HuH-7.5 (cell line): Measurements from ENCODE around the gene SMIM24.
"Not testable (repeated sequence)": the region's sequence is repeated elsewhere in the genome, so short reads cannot be mapped to it uniquely, and the experiment has no call there.

Experiments
- DNase-seq: peaks from one replicate; pipeline ENCODE4 v3.0.0; 2011; ENCODE audit warnings: low spot score

Gene SMIM24

DNA sequence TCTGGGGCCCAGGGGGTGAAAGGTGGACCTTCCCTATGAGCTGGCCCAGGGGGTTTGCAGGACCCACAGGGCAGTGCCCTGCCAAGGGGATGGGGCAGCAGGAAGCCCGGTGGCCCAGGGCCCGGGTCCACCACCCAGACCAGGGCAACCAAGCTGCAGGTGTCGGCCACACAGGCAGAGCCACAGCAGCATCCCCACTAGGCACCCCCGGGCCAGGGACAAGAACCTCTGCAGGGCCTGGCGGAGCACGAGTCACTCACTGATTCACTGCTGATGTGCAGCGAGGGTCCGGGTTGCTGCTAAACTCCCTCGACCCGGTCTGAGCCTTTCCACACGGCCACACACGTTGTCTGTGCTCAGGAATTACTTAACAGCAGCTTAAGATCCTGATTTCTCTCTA, 34.6 kb upstream of the SMIM24 start:
- DNase-seq, result no peak

DNA sequence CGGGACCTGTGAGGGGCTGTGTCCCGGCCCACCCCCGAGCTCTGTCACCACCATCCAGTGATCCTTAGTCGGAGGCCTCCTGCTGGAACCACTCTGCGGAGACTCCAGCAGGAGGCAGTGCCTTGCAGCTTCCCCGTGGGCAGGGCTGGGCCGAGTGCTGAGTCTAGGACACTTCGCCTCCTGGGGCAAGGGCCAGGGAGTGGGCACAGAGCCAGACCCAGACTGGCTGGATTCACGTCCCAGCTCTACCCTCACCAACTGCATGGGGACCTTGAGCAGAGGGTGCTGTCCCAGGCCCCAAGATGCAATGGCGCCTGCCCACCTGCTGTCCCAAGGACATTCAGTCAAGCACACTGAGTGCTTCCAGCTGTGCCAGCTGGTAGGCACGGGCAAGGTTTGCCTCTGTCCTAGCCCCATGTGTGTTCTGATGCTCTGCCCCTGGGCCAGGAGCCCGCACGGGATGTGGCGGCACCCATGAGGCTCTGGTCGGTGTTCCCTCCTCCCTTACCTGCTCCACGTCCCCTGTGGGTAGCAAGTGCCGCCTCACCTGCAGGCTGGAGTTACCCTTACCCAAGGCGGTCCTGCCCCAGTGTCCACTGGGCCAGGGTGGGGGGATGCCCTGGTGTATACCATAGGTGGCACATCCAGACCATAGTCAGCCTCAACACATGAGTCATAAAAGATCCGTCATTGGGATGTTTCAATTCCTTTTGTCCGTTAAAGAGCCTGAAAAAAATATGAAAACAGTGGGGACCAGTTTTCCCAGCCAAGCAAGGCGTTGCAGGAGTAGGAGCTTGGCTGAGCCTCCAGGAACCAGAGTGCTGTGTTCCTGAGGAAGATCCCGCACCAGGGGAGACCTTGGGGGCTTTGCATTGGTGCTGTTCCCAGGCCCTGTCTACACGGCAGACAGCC, 33.2 kb upstream of the SMIM24 start:
- DNase-seq, result no peak

GRCh38 chr19:3512562-3513228, 32.4 kb upstream of the SMIM24 start:
- DNase-seq, result no peak

GRCh38 chr19:3511506-3512251, 31.4 kb upstream of the SMIM24 start:
- DNase-seq, result no peak

DNA sequence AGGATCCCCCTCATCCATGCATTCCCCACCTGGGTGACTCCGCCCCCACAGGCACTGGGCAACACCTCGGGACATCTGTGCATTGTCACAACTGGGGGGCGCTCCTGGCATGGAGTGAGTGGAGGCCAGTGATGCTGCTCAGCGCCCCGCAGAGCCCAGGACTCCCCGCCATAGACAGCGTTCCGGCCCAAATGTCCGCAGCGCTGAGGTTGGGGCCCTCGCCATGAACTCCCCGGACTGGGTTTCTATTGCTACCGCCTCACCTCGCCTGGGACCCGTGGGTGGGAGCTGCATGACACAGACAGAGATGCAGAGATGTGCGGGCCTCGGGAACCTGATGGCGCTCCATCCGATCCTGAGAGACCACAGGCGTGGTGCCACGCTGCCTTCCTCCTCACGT, 30.4 kb upstream of the SMIM24 start:
- no peak for DNase-seq

GRCh38 chr19:3509566-3509989, 29.3 kb upstream of the SMIM24 start:
- no peak for DNase-seq

DNA sequence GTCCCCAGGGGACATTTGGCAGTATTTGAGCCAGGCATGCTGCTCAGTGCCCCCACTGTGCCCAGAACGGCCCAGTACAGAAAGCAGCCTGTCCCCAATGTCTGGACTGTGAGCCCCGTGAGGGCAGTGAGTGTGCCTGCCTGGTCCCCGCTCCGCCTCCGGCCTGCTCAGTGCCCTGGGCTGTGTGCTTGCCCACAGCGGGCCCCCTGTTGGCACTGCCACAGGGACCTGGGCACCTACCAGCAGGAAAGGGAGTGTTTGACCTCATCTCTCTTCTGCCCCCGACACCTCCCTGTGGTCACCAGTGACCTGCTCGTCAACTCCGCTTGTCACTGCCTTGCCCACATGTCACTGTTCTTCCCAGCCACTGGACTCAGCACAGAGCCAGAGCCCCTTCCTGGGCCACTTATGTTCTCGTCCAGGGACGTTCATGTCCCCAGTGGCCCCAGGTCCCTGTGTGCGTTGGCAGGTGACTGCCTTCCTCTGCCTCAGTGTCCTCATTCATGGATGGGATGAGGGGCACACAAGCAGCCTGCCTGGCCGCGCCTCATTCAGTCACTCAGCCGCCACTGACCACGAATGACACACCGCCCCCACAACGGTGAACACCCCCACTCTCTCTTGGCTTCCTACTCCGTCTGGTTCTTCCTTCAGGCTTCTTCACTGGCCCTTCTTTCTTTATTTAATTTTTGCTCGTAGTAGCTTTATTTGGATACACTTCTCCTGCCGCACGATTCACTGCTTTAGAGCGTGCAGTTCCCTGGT, 28.6 kb upstream of the SMIM24 start:
- no peak for DNase-seq

DNA sequence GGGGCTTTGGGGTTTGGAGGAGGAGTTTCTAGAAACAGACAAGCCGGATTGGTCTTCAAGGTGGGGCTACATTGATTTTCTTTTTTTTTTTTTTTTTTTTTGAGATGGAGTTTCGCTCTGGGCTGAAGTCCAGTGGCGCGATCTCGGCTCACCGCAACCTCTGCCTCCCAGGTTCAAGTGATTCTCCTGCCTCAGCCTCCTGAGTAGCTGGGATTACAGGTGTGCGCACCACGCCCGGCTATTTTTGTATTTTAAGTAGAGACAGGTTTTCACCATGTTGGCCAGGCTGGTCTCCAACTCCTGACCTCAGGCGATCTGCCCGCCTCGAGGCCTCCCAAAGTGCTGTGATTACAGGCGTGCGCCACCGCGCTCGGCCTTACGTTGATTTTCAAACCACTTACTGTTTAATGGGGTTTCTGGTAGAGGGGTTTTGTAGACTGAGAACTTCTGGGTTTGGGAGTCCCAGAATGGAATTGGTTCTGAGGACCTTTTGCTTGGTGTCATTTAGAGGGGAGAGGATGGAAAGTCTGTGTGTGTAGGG, 27.9 kb upstream of the SMIM24 start:
- DNase-seq, result not testable (repeated sequence)

DNA sequence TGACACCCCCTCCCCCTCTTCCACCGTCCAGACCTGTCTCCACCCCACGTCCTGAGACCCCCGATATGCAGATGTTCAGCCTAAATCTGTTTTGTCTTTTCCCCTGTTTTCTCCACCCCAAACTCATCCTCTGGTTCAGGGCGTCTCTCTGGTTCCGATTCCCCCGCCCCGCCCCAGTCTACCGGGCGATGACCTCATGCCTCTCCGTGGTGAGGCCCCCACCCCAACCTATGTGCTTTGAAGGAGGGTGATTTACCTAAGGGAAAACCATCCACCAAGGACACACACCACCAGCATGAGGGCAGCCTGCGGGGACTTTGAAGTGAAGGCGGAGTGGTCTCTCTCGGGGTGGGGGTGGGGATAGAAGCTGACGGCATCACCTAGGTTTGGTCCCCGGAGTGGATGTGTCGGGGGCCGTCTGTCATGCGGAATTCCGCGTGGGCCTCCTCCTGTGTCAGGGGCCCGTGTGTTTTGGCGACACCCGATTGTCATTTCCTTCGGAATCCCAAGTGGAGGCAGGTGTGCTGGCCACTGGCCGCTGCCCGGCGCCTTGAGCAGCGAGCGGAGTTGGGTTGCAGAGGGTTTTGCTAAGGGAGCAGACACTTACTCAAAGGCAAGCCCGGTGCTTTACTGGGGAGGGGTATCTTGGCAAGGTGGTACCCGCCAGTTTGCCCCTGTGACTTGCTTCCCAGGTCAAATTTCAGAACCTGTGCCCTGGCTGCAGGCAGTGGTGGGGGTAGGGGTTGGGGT, 27.2 kb upstream of the SMIM24 start:
- DNase-seq, result no peak

GRCh38 chr19:3506384-3507340, 26.3 kb upstream of the SMIM24 start:
- DNase-seq, result no peak

DNA sequence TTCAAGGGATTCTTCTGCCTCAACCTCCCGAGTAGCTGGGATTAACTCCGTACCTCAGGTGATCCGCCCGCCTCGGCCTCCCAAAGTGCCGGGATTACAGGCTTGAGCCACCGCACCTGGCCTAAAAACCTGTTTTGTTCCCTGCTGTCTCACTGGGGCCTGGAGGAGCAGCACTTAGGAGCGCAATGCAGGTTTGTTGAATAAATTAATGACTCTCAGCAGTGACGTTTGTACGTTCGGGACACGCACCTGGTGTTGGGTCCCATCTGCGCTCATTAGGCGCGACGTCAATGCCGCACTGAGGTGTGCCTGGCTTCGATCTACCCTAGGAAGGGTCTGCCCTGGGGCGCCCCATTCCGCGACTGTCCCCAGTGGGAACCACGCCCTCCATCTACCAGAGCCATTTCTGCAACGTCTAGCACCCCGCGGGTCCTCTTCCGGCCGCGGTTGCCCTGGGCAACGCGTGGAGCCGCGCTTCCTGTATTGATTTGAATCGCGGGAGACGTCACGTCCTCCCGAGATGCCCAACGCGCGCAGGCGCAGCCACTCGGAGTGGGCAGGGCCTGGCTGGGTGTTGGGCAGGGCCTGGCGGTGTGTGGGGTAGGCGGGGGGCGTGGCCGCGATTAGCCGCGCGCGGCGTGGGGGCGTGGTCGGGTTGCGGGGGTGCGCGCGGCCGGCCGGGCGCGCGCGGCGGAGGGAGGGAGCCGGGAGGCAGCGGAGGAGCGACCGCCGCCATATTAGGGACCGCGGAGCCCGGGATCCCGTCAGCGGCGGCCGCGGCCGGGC, 25.5 kb upstream of the SMIM24 start, which contains the start of gene FZR1:
FZR1 (plus strand) TSS at position 714 of the 786 bp plus-strand sequence. CDS start 16,679 bp downstream, outside the sequence.
- DNase-seq, result peak; percentile 99

GRCh38 chr19:3504735-3505134, 24.4 kb upstream of the SMIM24 start:
- no peak for DNase-seq

GRCh38 chr19:3503036-3503572, 22.8 kb upstream of the SMIM24 start:
- no peak for DNase-seq

DNA sequence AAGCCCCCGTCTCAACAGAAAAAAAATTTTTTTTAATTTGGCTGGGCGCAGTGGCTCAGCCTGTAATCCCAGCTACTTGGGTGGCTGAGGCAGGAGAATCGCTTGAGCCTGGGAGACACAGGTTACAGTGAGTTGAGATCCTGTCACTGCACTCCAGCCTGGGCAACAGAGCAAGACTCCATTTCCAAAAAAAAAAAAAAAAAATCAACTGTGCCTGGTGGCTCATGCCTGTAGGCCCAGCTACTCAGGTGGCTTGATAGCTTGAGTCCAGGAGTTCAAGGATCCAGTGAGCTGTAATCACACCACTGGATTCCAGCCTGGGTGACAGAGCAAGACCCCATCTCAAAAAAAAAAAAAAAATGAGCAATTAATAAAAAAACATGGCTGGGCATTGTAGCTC, 21.5 kb upstream of the SMIM24 start:
- DNase-seq, result no peak

GRCh38 chr19:3500429-3501101, 20.2 kb upstream of the SMIM24 start, which contains the start of gene DOHH:
DOHH (minus strand) TSS chr19:3500674; CDS start chr19:3496814, 3,860 bp downstream.
- peak; percentile 100 for DNase-seq

GRCh38 chr19:3499738-3500428, 19.6 kb upstream of the SMIM24 start:
- no peak for DNase-seq
